ENCODE measurements around the gene TUBB2B. TPM values are rescaled to one million over a fixed set of nuclear protein-coding genes. Genes with fewer than 3 reads are reported as not detected.
"Not testable (repeated sequence)": the region's sequence is repeated elsewhere in the genome, so short reads cannot be mapped to it uniquely, and the experiment has no call there.

TUBB2B gene
- total RNA-seq, 1 donor from 2014 or later: 144 TPM

DNA sequence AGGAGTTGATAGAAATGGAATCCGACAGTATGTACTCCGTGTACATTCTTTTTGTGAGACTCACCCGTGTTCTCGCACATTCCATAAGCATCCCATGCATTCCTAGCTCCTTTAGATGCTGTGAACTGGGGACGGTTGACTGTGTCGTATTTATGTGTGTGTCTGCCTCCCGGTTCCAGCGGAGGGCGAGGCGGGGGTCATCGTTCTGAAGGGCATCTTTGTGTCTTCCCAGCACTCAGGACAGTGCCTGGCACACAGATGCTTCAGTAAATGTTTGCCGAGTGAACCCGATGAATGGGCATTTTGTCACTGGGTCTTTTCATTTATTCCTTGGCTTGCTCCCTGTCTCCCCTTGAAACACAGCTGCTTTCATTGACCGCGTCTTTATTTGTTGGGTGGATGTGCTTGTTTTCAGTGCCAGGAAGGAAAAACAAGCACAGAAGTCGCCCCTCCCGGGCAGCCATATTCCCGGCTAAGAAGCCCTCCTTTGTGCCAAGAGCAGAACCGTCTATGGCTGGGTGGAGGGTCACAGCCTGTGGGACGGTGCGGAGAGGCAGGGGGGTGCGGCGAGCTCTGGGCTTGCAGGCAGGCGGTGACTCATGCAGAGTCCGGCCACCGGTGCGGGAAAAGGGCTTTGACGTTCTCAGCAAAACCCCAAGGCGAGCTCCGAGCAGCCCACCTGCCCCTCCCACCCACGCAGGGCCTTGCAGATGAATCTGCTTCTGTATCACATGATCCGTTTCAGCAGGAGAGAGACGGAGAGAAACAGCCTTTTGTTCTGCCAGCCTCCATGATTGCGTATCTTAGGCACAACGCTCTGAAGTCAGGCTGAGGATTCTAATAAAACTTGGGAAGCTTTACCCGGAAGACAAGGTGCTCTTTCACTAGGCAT, 20.0 kb upstream of the TUBB2B start:
- peak overlapping the region; percentile 54 for H3K4me3 ChIP-seq (ENCODE audit: insufficient read depth, low read depth, low read length)
- no peaks in the 10 kb centered on the region for H3K9me3 ChIP-seq (ENCODE audit: insufficient read depth, low read depth, low read length)
- H3K27me3 ChIP-seq (ENCODE audit: insufficient read depth, low read length): no peaks in the 10 kb centered on the region
- H3K4me3 Mint-ChIP-seq (ENCODE audit: unreplicated experiment): peak overlapping the region; percentile 81
- H4K20me1 ChIP-seq (ENCODE audit: insufficient read depth, low read length): no peaks in the 10 kb centered on the region
- peaks cover 5% of the 10 kb centered on the region for H3K9me3 Mint-ChIP-seq (ENCODE audit: unreplicated experiment)
- peak overlapping the region; percentile 85 for H3K9ac ChIP-seq (ENCODE audit: low read length)
- no peaks in the 10 kb centered on the region for H3K36me3 ChIP-seq (ENCODE audit: insufficient read depth, low read length)
- peaks cover 4% of the 10 kb centered on the region for H3K27me3 Mint-ChIP-seq (ENCODE audit: low read depth, unreplicated experiment)
- H3K4me1 ChIP-seq (ENCODE audit: insufficient read depth, low read length): peaks cover 19% of the 10 kb centered on the region
- FAIRE-seq (no peak), DNase-seq (ENCODE audit: low read depth) (peak; percentile 97)
- peak overlapping the region; percentile 82 for H2AFZ ChIP-seq (ENCODE audit: low read depth, low read length)
- H3K27ac ChIP-seq (ENCODE audit: low read depth, low read length): peak overlapping the region; percentile 91
- peaks cover 31% of the 10 kb centered on the region for H3K4me1 Mint-ChIP-seq (ENCODE audit: low read depth, unreplicated experiment)
- H3K36me3 Mint-ChIP-seq (ENCODE audit: low read depth, unreplicated experiment): peaks cover 8% of the 10 kb centered on the region
- TF ChIP-seq, protein P1, sequence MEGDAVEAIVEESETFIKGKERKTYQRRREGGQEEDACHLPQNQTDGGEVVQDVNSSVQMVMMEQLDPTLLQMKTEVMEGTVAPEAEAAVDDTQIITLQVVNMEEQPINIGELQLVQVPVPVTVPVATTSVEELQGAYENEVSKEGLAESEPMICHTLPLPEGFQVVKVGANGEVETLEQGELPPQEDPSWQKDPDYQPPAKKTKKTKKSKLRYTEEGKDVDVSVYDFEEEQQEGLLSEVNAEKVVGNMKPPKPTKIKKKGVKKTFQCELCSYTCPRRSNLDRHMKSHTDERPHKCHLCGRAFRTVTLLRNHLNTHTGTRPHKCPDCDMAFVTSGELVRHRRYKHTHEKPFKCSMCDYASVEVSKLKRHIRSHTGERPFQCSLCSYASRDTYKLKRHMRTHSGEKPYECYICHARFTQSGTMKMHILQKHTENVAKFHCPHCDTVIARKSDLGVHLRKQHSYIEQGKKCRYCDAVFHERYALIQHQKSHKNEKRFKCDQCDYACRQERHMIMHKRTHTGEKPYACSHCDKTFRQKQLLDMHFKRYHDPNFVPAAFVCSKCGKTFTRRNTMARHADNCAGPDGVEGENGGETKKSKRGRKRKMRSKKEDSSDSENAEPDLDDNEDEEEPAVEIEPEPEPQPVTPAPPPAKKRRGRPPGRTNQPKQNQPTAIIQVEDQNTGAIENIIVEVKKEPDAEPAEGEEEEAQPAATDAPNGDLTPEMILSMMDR (IDR thresholded peaks at IDR 0.05; ENCODE audit: insufficient read depth, low read depth, low read length): no peak
- no peak for TF ChIP-seq EZH2 (IDR thresholded peaks at IDR 0.05; ENCODE audit: insufficient read depth, low read length)
- H3K27ac Mint-ChIP-seq (ENCODE audit: unreplicated experiment): peak overlapping the region; percentile 100
- H3K79me2 ChIP-seq (ENCODE audit: insufficient read depth, low read length): no peaks in the 10 kb centered on the region
- H3K4me2 ChIP-seq (ENCODE audit: low read length): peak overlapping the region; percentile 85

- no peaks in the 10 kb centered on the region for H3K36me3 ChIP-seq (ENCODE audit: insufficient read depth, low read length)
- no peaks in the 10 kb centered on the region for H4K20me1 ChIP-seq (ENCODE audit: insufficient read depth, low read length)
- H3K9ac ChIP-seq (ENCODE audit: low read length): no peak overlapping the region
- H3K9me3 ChIP-seq (ENCODE audit: insufficient read depth, low read depth, low read length): no peaks in the 10 kb centered on the region
- Mint-ChIP-seq H3K27me3 (ENCODE audit: low read depth, unreplicated experiment) (peaks cover 9% of the 10 kb centered on the region), H3K4me3 (ENCODE audit: unreplicated experiment) (no peak overlapping the region), H3K27ac (ENCODE audit: unreplicated experiment) (no peak overlapping the region), H3K36me3 (ENCODE audit: low read depth, unreplicated experiment) (peaks cover 6% of the 10 kb centered on the region), H3K4me1 (ENCODE audit: low read depth, unreplicated experiment) (peaks cover 20% of the 10 kb centered on the region), H3K9me3 (ENCODE audit: unreplicated experiment) (peaks cover 8% of the 10 kb centered on the region)
- no peak for DNase-seq (ENCODE audit: low read depth)
- no peak overlapping the region for H3K4me2 ChIP-seq (ENCODE audit: low read length)
- peaks cover 16% of the 10 kb centered on the region for H3K4me1 ChIP-seq (ENCODE audit: insufficient read depth, low read length)
- H3K79me2 ChIP-seq (ENCODE audit: insufficient read depth, low read length): no peaks in the 10 kb centered on the region
- H3K27ac ChIP-seq (ENCODE audit: low read depth, low read length): no peak overlapping the region
- H2AFZ ChIP-seq (ENCODE audit: low read depth, low read length): no peak overlapping the region
- no peaks in the 10 kb centered on the region for H3K27me3 ChIP-seq (ENCODE audit: insufficient read depth, low read length)
- no peak for FAIRE-seq
- TF ChIP-seq EZH2 (IDR thresholded peaks at IDR 0.05; ENCODE audit: insufficient read depth, low read length): no peak
- TF ChIP-seq, protein P1 (IDR thresholded peaks at IDR 0.05; ENCODE audit: insufficient read depth, low read depth, low read length): no peak
- no peak overlapping the region for H3K4me3 ChIP-seq (ENCODE audit: insufficient read depth, low read depth, low read length)
These were observed 17.8 kb upstream of the TUBB2B start for GRCh38 chr6:3245216-3245615.

DNA sequence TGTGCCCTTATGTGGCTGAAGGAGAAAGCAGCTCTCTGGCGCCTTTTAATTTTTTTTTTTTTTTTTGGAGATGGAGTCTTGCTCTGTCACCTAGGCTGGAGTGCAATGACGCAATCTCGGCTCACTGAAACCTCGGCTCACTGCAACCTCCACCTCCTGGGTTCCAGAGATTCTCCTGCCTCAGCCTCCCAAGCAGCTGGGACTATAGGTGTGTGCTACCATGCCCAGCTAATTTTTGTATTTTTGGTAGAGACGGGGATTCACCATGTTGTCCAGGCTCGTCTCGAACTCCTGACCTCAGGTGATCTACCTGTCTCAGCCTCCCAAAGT, 17.3 kb upstream of the TUBB2B start:
- H3K9me3 Mint-ChIP-seq (ENCODE audit: unreplicated experiment); H3K79me2 ChIP-seq (ENCODE audit: insufficient read depth, low read length); FAIRE-seq; H3K9me3 ChIP-seq (ENCODE audit: insufficient read depth, low read depth, low read length); H3K27ac ChIP-seq (ENCODE audit: low read depth, low read length); H3K9ac ChIP-seq (ENCODE audit: low read length); H3K4me3 ChIP-seq (ENCODE audit: insufficient read depth, low read depth, low read length); H3K36me3 Mint-ChIP-seq (ENCODE audit: low read depth, unreplicated experiment); H3K36me3 ChIP-seq (ENCODE audit: insufficient read depth, low read length); H2AFZ ChIP-seq (ENCODE audit: low read depth, low read length); H4K20me1 ChIP-seq (ENCODE audit: insufficient read depth, low read length); H3K4me3 Mint-ChIP-seq (ENCODE audit: unreplicated experiment); H3K4me2 ChIP-seq (ENCODE audit: low read length); H3K27ac Mint-ChIP-seq (ENCODE audit: unreplicated experiment); H3K27me3 ChIP-seq (ENCODE audit: insufficient read depth, low read length); DNase-seq (ENCODE audit: low read depth): not testable (repeated sequence)
- peaks cover 16% of the 10 kb centered on the region for H3K4me1 ChIP-seq (ENCODE audit: insufficient read depth, low read length)
- Mint-ChIP-seq H3K4me1 (ENCODE audit: low read depth, unreplicated experiment) (peaks cover 18% of the 10 kb centered on the region), H3K27me3 (ENCODE audit: low read depth, unreplicated experiment) (peaks cover 14% of the 10 kb centered on the region)
